CD4-positive, alpha-beta T cell treated with Interleukin-12 subunit alpha and Interleukin-12 subunit beta, for 1 hour (primary cell): ENCODE measurements around the gene CEP162.
A peak's percentile ranks its signal among the peaks of the same experiment; 100 is the strongest.
"Not testable (repeated sequence)": the region's sequence is repeated elsewhere in the genome, so short reads cannot be mapped to it uniquely, and the experiment has no call there.

Experiments
- DNase-seq: peaks from one replicate; pipeline ENCODE4 v3.0.0-alpha.2; 2020

CEP162 gene

GRCh38 chr6:84228198-84228543 is 728 bp upstream of the CEP162 start:
- DNase-seq = no peak

GRCh38 chr6:84227044-84227433 is 404 bp downstream of the CEP162 start:
- DNase-seq = no peak

- DNase-seq = no peak
Measured at GRCh38 chr6:84224251-84224650, 3.2 kb downstream of the CEP162 start.

- DNase-seq = not testable (repeated sequence)
Measured at GRCh38 chr6:84223608-84224007, 3.8 kb downstream of the CEP162 start.

GRCh38 chr6:84222426-84222825 is 5.0 kb downstream of the CEP162 start:
- no peak for DNase-seq

- DNase-seq = peak; percentile 35
Measured at GRCh38 chr6:84220809-84221409, 6.5 kb downstream of the CEP162 start.

GRCh38 chr6:84218091-84218490 is 9.4 kb downstream of the CEP162 start:
- no peak for DNase-seq

- DNase-seq = no peak
Measured at GRCh38 chr6:84213217-84213616, 14.2 kb downstream of the CEP162 start.

- no peak for DNase-seq
Measured at GRCh38 chr6:84204011-84204410, 23.4 kb downstream of the CEP162 start.

DNA sequence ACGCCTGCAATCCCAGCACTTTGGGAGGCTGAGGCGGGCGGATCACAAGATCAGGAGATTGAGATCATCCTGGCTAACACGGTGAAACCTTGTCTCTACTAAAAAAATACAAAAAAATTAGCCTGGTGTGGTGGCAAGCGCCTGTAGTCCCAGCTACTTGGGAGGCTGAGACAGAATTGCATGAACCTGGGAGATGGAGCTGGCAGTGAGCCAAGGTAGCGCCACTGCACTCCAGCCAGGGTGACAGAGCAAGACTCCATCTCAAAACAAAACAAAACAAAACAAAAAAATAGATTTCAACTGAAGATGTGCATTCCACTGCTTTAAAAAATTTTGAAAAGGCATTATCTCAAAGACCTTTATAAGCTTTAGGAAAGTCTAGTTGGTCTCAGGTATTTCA is 27.5 kb downstream of the CEP162 start:
- DNase-seq = not testable (repeated sequence)

DNA sequence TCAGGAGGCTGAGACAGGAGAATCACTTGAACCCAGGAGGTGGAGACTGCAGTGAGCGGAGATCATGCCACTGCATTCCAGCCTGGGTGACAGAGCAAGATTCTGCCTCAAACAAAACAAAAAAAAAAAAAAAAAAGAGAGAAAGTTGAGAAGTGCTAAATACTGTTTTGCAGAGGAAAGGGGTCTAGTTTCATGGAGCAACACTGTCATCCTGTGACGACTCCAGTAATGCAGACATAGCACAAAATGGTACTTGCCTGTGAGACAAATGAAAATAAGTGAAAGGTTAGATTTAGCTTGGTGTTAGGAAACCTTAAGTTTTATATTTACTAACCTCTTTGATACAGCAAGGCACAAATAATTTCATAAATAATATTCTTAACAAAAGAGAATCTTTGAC is 29.7 kb downstream of the CEP162 start:
- no peak for DNase-seq

- DNase-seq = no peak
Measured at GRCh38 chr6:84193114-84193708, 34.2 kb downstream of the CEP162 start.

GRCh38 chr6:84191802-84192201 is 35.6 kb downstream of the CEP162 start:
- DNase-seq = no peak

DNA sequence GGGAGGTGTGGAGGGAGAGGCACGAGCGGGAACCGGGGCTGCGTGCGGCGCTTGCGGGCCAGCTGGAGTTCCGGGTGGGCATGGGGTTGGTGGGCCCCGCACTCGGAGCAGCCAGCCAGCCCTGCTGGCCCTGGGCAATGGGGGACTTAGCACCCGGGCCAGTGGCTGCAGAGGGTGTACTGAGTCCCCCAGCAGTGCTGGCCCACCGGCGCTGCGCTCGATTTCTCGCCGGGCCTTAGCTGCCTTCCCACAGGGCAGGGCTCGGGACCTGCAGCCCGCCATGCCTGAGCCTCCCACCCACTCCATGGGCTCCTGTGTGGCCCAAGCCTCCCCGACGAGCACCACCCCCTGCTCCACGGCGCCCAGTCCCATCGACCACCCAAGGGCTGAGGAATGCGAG is 38.1 kb downstream of the CEP162 start:
- DNase-seq = not testable (repeated sequence)

DNA sequence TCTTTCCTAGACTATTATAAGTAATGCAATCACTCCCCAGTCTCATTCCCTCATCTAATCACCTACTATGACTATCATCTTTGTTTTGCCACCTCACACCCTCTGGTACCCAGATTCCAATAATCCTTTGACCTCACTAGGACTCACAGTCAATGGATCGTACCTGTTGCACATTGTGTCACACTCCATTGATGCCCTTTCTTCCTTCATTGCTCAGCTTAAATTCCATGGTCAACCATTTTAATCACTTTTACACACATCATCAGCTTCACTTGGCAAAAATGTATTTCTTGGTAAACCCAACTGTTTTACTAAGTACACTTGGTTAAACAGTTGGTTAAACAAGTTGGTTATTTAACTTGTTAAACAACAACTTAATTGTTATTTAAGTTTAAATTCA is 44.0 kb downstream of the CEP162 start:
- DNase-seq = no peak

DNA sequence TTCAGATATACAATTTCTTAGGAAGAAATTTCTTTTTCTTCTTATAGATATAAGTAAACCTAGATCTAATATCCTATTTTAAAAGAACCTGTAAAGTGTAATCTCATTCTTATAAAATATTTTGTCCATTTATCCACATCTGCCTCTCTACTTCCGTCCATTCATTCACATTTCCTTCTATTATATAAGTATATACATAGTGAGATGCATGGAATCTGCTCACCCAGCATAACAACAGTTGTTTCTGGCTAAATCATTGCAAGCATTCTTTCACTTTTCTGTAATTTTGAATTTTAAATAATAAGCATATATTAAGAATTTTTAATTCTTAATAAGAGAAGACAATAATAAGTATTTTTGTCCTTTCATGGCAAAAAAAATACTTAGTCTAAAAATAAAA is 45.4 kb downstream of the CEP162 start:
- DNase-seq = no peak

DNA sequence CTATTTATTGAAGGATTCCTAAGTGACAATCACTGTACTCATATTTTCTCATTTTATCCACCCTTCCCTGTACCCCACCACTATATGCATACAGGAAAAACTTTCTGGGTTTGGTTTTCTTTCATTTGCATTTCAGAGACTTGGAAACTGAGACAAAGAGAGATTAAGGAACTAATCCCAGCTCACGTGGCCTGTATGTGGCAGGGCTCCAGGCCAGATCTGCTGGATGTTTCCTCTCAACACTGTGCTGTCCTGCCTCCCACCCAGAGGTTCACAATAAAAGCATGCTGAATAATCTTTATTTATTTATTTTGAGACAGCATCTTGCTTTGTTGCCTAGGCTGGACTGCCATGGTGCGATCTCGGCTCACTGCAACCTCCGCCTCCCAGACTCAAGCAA is 50.2 kb downstream of the CEP162 start:
- DNase-seq = no peak

GRCh38 chr6:84172574-84172973 is 54.9 kb downstream of the CEP162 start:
- DNase-seq = no peak

- no peak for DNase-seq
Measured at GRCh38 chr6:84172080-84172479, 55.4 kb downstream of the CEP162 start.

DNA sequence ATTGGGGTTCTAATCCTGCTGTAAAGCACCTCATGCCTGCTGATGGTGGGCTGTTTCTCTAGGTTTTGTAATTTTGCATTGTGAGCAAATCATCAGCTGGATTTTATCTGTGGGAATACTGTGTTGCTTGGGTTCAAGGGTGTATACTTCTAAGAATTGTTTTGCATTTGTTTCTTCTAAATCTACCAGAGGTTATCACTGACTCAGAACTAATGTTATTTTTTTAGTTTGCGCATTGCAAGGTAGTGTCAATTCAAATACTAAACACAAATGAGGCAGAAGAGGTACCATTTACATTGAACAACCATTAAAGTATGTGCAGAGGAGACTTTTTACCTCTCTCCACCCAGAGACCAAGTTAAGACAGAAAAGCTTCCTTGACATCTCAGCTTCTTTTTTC is 60.0 kb downstream of the CEP162 start:
- DNase-seq = no peak

DNA sequence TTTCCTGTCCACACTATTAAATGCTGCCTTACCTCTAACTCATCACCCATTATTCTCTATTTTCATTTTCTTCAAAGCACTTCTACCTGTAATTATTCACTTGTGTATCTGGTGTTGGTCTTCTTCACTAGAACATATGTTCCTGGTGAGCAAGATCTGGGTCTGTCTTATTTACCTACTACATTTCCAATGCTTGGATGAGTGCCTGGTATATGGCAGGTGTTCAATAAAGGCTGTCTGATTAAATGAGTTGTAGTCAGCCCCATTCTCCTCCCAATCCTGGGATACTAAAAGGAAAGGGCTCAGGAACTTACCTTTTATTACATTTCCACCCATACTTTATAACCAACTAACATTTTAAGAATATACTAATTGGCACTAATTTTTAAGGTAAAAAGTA is 61.0 kb downstream of the CEP162 start:
- DNase-seq = no peak

DNA sequence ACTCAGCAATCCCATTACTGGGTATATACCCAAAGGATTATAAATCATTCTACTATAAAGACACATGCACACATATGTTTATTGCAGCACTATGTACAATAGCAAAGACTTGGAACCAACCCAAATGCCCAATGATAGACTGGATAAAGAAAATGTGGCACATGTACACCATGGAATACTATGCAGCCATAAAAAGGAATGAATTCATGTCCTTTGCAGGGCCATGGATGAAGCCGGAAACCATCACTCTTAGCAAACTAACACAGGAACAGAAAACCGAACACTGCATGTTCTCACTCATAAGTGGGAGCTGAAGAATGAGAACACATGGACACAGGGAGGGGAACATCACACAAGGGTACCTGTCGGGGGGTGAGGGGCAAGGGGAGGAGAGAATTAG is 63.1 kb downstream of the CEP162 start:
- not testable (repeated sequence) for DNase-seq

- no peak for DNase-seq
Measured at GRCh38 chr6:84161190-84161589, 66.3 kb downstream of the CEP162 start.

DNA sequence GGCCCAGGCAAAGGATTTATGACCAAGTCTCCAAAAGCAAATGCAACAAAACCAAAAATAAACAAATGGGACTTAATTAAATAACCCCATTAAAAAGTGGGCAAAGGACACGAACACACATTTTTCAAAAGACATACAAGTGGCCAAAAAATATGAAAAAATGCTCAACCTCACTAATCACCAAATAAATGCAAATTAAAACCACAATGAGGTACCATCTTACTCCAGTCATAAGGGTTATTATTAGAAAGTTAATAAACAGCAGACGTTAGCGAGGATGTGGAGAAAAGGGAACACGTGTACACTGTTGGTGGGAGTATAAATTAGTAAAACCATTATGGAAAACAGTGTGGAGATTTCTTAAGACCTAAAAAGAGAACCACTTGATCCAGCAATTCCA is 71.1 kb downstream of the CEP162 start:
- no peak for DNase-seq

- DNase-seq = no peak
Measured at GRCh38 chr6:84151669-84152068, 75.8 kb downstream of the CEP162 start.
